GM23338 (cell line): ENCODE measurements around the gene ADGRG2. TPM values are rescaled to one million over a fixed set of nuclear protein-coding genes. Genes with fewer than 3 reads are reported as not detected.

ENCODE experiments used
- ATAC-seq: fragments of 200-7000 bp; cut with Tn5 transposase; 3 replicates; pipeline ENCODE4 v1.9.1; 2020
- DNase-seq: peaks from one replicate; pipeline ENCODE4 v3.0.0-alpha.2; 2015; ENCODE audit warnings: low spot score
- H2AFZ ChIP-seq: fragments of 200-600 bp; sonication (generic); 2 replicates; pipeline ENCODE4 v1.8.0; 2016; ENCODE audit warnings: antibody characterized with exemption, mild to moderate bottlenecking, moderate library complexity
- H3F3A ChIP-seq: fragments of 200-600 bp; sonication (generic); replicated peaks from 2 replicates; pipeline ENCODE4 v1.8.0; 2017; ENCODE audit warnings: antibody characterized with exemption, mixed run types, low read depth
- H3K27ac ChIP-seq: fragments of 200-600 bp; sonication (generic); 2 replicates; pipeline ENCODE4 v1.6.1; 2016; ENCODE audit warnings: low read depth
- H3K27me3 ChIP-seq: fragments of 200-600 bp; sonication (generic); 2 replicates; pipeline ENCODE4 v1.8.0; 2016; ENCODE audit warnings: mild to moderate bottlenecking, mixed run types, moderate library complexity; ENCODE audit not compliant: insufficient read depth
- H3K36me3 ChIP-seq: fragments of 200-600 bp; sonication (generic); 2 replicates; pipeline ENCODE4 v1.8.0; 2016; ENCODE audit warnings: mild to moderate bottlenecking; ENCODE audit not compliant: insufficient read depth
- H3K4me1 ChIP-seq: fragments of 200-600 bp; sonication (generic); 2 replicates; pipeline ENCODE4 v1.8.0; 2016; ENCODE audit warnings: mild to moderate bottlenecking, moderate library complexity; ENCODE audit not compliant: insufficient read depth
- H3K4me2 ChIP-seq: fragments of 200-600 bp; sonication (generic); 2 replicates; pipeline ENCODE4 v1.7.1; 2017; ENCODE audit warnings: mixed run types
- H3K4me3 ChIP-seq: fragments of 200-600 bp; sonication (generic); 2 replicates; pipeline ENCODE4 v1.6.1; 2016; ENCODE audit warnings: mixed run types
- H3K79me2 ChIP-seq: fragments of 200-600 bp; sonication (generic); replicated peaks from 2 replicates; pipeline ENCODE4 v1.8.0; 2017; ENCODE audit warnings: mild to moderate bottlenecking; ENCODE audit not compliant: insufficient read depth
- H3K9me2 ChIP-seq: fragments of 200-600 bp; sonication (generic); 2 replicates; pipeline ENCODE4 v1.8.0; 2017; ENCODE audit not compliant: insufficient read depth
- H4K20me1 ChIP-seq: fragments of 200-600 bp; sonication (generic); replicated peaks from 2 replicates; pipeline ENCODE4 v1.8.0; 2017; ENCODE audit warnings: mild to moderate bottlenecking; ENCODE audit not compliant: insufficient read depth
- H3K27ac Mint-ChIP-seq: 2 replicates; pipeline ENCODE4 v1.8.0; 2020; ENCODE audit warnings: inconsistent platforms, mild to moderate bottlenecking, moderate library complexity, mixed read lengths
- H3K27me3 Mint-ChIP-seq: 3 replicates; pipeline ENCODE4 v1.8.0; 2022; ENCODE audit warnings: low read depth, mild to moderate bottlenecking, moderate library complexity, mixed read lengths, inconsistent platforms; ENCODE audit not compliant: insufficient read depth, poor library complexity
- H3K36me3 Mint-ChIP-seq: 3 replicates; pipeline ENCODE4 v1.8.0; 2021; ENCODE audit warnings: low read depth, mild to moderate bottlenecking, inconsistent platforms, moderate library complexity, mixed read lengths
- H3K4me1 Mint-ChIP-seq: 3 replicates; pipeline ENCODE4 v1.8.0; 2020; ENCODE audit warnings: mild to moderate bottlenecking, inconsistent platforms, mixed read lengths
- H3K4me3 Mint-ChIP-seq: 3 replicates; pipeline ENCODE4 v1.8.0; 2021; ENCODE audit warnings: moderate library complexity, mild to moderate bottlenecking, inconsistent platforms, mixed read lengths
- H3K9me3 Mint-ChIP-seq: 3 replicates; pipeline ENCODE4 v1.8.0; 2020; ENCODE audit warnings: moderate library complexity, mild to moderate bottlenecking, inconsistent platforms, mixed read lengths
- CREB1 ChIP-seq: fragments of 250-450 bp; sonication (Bioruptor Pico); IDR thresholded peaks from 2 replicates; pipeline ENCODE4 v1.5.0; 2020; ENCODE audit warnings: low read depth, mild to moderate bottlenecking, moderate library complexity
- ETS1 ChIP-seq: IDR thresholded peaks from 2 replicates; pipeline ENCODE4 v1.6.1; 2016; ENCODE audit warnings: antibody characterized with exemption
- EZH2phosphoT487 ChIP-seq: fragments of 200-600 bp; sonication (generic); IDR thresholded peaks from one replicate; pipeline ENCODE4 v1.8.1; 2018; ENCODE audit warnings: antibody characterized with exemption; ENCODE audit not compliant: unreplicated experiment
- STAT1 ChIP-seq: IDR thresholded peaks from one replicate; pipeline ENCODE4 v1.6.1; 2016; ENCODE audit warnings: antibody characterized with exemption; ENCODE audit not compliant: unreplicated experiment
- ZNF331 ChIP-seq: fragments of 250-450 bp; sonication (Bioruptor Pico); IDR thresholded peaks from 2 replicates; pipeline ENCODE4 v1.5.0; 2020; ENCODE audit warnings: low read depth, mild to moderate bottlenecking, moderate library complexity
- polyA plus RNA-seq: library from polyadenylated mRNA; unstranded; fragments of >200 nt; fragmentation: Nextera tagmentation; extraction: Ambion mirVana; gene quantifications from 2 replicates; pipeline ENCODE4 v1.2.1, GENCODE V29; 2016
- total RNA-seq: library from RNA; depleted of rRNA; stranded (reverse); fragments of >200 nt; shearing (Covaris generic); gene quantifications from 2 replicates; pipeline ENCODE4 v1.2.3, GENCODE V29; 2014
- TF ChIP-seq, protein P1 (sequence below): IDR thresholded peaks from one replicate; pipeline ENCODE4 v1.6.1; 2018; ENCODE audit warnings: antibody characterized with exemption; ENCODE audit not compliant: unreplicated experiment
- TF ChIP-seq, protein P2 (sequence below): fragments of 250-450 bp; sonication (Bioruptor Pico); IDR thresholded peaks from 2 replicates; pipeline ENCODE4 v1.5.0; 2020; ENCODE audit warnings: mild to moderate bottlenecking, moderate library complexity
- TF ChIP-seq, protein P3 (sequence below), 2 experiments: fragments of 200-600 bp in 1 of 2; sonication (generic) in 1 of 2; conservative IDR thresholded peaks; 2 replicates each; pipeline versions ENCODE4 v1.5.1 to v1.6.1; 2016 to 2017; ENCODE audit warnings: antibody characterized with exemption in 2 of 2, low read depth in 2 of 2, mild to moderate bottlenecking in 2 of 2, moderate library complexity in 1 of 2

ADGRG2 gene
- total and polyA plus RNA-seq, 2 experiments from 2014 or later = 4.0 to 10.8 TPM

DNA sequence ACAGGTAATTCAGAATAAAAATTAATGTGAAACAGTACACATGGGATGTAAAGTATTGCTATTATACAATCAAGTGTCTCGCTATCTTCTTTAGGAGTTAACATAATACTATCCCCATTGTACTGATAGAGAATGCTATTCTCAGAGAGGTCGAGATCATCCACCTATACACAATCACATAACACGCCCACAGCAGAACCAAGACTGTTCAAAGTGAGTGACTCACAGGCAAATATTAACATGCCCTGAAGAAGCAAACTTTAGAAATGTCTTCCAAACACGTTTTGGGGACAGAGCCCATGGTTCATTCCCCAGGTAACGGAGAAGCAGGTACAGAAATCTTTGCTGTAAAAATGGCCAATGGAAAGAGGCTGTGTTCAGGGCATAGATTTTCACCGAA is 88.2 kb downstream of the ADGRG2 start (continued):
- TF ChIP-seq, protein P1, sequence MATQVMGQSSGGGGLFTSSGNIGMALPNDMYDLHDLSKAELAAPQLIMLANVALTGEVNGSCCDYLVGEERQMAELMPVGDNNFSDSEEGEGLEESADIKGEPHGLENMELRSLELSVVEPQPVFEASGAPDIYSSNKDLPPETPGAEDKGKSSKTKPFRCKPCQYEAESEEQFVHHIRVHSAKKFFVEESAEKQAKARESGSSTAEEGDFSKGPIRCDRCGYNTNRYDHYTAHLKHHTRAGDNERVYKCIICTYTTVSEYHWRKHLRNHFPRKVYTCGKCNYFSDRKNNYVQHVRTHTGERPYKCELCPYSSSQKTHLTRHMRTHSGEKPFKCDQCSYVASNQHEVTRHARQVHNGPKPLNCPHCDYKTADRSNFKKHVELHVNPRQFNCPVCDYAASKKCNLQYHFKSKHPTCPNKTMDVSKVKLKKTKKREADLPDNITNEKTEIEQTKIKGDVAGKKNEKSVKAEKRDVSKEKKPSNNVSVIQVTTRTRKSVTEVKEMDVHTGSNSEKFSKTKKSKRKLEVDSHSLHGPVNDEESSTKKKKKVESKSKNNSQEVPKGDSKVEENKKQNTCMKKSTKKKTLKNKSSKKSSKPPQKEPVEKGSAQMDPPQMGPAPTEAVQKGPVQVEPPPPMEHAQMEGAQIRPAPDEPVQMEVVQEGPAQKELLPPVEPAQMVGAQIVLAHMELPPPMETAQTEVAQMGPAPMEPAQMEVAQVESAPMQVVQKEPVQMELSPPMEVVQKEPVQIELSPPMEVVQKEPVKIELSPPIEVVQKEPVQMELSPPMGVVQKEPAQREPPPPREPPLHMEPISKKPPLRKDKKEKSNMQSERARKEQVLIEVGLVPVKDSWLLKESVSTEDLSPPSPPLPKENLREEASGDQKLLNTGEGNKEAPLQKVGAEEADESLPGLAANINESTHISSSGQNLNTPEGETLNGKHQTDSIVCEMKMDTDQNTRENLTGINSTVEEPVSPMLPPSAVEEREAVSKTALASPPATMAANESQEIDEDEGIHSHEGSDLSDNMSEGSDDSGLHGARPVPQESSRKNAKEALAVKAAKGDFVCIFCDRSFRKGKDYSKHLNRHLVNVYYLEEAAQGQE = no peak

GRCh38 chrX:19030805-19031204 is 91.5 kb downstream of the ADGRG2 start:
- Mint-ChIP-seq H3K27ac (no peak overlapping the region), H3K36me3 (no peaks in the 10 kb centered on the region), H3K9me3 (no peaks in the 10 kb centered on the region), H3K4me3 (no peak overlapping the region), H3K27me3 (no peaks in the 10 kb centered on the region), H3K4me1 (no peaks in the 10 kb centered on the region)
- Histone ChIP-seq H3K27me3 (no peaks in the 10 kb centered on the region), H3K36me3 (no peaks in the 10 kb centered on the region), H3F3A (no peaks in the 10 kb centered on the region), H3K27ac (no peak overlapping the region), H3K4me1 (no peaks in the 10 kb centered on the region), H4K20me1 (no peaks in the 10 kb centered on the region), H3K4me2 (no peak overlapping the region), H2AFZ (no peak overlapping the region), H3K9me2 (no peaks in the 10 kb centered on the region), H3K79me2 (no peaks in the 10 kb centered on the region), H3K4me3 (no peak overlapping the region)
- no peak for ATAC-seq
- no peak for TF ChIP-seq STAT1
- TF ChIP-seq CREB1 (CRISPR knock-in tag) = no peak
- TF ChIP-seq, protein P2, sequence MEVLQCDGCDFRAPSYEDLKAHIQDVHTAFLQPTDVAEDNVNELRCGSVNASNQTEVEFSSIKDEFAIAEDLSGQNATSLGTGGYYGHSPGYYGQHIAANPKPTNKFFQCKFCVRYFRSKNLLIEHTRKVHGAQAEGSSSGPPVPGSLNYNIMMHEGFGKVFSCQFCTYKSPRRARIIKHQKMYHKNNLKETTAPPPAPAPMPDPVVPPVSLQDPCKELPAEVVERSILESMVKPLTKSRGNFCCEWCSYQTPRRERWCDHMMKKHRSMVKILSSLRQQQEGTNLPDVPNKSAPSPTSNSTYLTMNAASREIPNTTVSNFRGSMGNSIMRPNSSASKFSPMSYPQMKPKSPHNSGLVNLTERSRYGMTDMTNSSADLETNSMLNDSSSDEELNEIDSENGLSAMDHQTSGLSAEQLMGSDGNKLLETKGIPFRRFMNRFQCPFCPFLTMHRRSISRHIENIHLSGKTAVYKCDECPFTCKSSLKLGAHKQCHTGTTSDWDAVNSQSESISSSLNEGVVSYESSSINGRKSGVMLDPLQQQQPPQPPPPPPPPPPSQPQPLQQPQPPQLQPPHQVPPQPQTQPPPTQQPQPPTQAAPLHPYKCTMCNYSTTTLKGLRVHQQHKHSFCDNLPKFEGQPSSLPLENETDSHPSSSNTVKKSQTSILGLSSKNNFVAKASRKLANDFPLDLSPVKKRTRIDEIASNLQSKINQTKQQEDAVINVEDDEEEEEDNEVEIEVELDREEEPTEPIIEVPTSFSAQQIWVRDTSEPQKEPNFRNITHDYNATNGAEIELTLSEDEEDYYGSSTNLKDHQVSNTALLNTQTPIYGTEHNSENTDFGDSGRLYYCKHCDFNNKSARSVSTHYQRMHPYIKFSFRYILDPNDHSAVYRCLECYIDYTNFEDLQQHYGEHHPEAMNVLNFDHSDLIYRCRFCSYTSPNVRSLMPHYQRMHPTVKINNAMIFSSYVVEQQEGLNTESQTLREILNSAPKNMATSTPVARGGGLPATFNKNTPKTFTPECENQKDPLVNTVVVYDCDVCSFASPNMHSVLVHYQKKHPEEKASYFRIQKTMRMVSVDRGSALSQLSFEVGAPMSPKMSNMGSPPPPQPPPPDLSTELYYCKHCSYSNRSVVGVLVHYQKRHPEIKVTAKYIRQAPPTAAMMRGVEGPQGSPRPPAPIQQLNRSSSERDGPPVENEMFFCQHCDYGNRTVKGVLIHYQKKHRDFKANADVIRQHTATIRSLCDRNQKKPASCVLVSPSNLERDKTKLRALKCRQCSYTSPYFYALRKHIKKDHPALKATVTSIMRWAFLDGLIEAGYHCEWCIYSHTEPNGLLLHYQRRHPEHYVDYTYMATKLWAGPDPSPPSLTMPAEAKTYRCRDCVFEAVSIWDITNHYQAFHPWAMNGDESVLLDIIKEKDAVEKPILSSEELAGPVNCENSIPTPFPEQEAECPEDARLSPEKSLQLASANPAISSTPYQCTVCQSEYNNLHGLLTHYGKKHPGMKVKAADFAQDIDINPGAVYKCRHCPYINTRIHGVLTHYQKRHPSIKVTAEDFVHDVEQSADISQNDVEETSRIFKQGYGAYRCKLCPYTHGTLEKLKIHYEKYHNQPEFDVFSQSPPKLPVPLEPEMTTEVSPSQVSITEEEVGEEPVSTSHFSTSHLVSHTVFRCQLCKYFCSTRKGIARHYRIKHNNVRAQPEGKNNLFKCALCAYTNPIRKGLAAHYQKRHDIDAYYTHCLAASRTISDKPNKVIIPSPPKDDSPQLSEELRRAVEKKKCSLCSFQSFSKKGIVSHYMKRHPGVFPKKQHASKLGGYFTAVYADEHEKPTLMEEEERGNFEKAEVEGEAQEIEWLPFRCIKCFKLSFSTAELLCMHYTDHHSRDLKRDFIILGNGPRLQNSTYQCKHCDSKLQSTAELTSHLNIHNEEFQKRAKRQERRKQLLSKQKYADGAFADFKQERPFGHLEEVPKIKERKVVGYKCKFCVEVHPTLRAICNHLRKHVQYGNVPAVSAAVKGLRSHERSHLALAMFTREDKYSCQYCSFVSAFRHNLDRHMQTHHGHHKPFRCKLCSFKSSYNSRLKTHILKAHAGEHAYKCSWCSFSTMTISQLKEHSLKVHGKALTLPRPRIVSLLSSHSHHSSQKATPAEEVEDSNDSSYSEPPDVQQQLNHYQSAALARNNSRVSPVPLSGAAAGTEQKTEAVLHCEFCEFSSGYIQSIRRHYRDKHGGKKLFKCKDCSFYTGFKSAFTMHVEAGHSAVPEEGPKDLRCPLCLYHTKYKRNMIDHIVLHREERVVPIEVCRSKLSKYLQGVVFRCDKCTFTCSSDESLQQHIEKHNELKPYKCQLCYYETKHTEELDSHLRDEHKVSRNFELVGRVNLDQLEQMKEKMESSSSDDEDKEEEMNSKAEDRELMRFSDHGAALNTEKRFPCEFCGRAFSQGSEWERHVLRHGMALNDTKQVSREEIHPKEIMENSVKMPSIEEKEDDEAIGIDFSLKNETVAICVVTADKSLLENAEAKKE = no peak
- no peak for TF ChIP-seq ZNF331 (CRISPR knock-in tag)
- no peak for TF ChIP-seq EZH2phosphoT487
- TF ChIP-seq ETS1 = no peak
- TF ChIP-seq, protein P3, sequence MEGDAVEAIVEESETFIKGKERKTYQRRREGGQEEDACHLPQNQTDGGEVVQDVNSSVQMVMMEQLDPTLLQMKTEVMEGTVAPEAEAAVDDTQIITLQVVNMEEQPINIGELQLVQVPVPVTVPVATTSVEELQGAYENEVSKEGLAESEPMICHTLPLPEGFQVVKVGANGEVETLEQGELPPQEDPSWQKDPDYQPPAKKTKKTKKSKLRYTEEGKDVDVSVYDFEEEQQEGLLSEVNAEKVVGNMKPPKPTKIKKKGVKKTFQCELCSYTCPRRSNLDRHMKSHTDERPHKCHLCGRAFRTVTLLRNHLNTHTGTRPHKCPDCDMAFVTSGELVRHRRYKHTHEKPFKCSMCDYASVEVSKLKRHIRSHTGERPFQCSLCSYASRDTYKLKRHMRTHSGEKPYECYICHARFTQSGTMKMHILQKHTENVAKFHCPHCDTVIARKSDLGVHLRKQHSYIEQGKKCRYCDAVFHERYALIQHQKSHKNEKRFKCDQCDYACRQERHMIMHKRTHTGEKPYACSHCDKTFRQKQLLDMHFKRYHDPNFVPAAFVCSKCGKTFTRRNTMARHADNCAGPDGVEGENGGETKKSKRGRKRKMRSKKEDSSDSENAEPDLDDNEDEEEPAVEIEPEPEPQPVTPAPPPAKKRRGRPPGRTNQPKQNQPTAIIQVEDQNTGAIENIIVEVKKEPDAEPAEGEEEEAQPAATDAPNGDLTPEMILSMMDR (conservative IDR thresholded peaks at IDR 0.05; ENCODE audit: low read depth in 2 of 2) = no peak
- DNase-seq = no peak
